Lung (tissue), 12 donors: Measurements from ENCODE around the gene MYLK3. TPM values are rescaled to one million over a fixed set of nuclear protein-coding genes. Genes with fewer than 3 reads are reported as not detected.

Experiments used
- ATAC-seq: fragments of 200-7000 bp; cut with Tn5 transposase; one replicate; pipeline ENCODE4 v1.9.1; 2020; ENCODE audit warnings: moderate number of reproducible peaks; ENCODE audit not compliant: insufficient read depth, low FRiP score
- DNase-seq, 3 donors: peaks; one replicate each; pipeline ENCODE4 v3.0.0-alpha.2; 2013 to 2017
- H3K27ac ChIP-seq, 2 donors: one replicate each; pipeline ENCODE4 v1.5.1; 2013; ENCODE audit warnings: mild to moderate bottlenecking in 2 of 2, moderate library complexity in 2 of 2, control low read depth in 1 of 2, inconsistent platforms in 1 of 2, low read depth in 1 of 2, low read length in 1 of 2
- H3K27me3 ChIP-seq, 3 donors: one replicate each; pipeline ENCODE4 v1.5.1; 2013; ENCODE audit warnings: low read length in 2 of 3; ENCODE audit not compliant: control insufficient read depth in 3 of 3, insufficient read depth in 3 of 3
- H3K36me3 ChIP-seq, 4 donors: one replicate each; pipeline ENCODE4 v1.5.1; 2013; ENCODE audit warnings: low read length in 4 of 4, mild to moderate bottlenecking in 1 of 4, moderate library complexity in 1 of 4; ENCODE audit not compliant: control insufficient read depth in 4 of 4, insufficient read depth in 4 of 4
- H3K4me1 ChIP-seq, 5 donors: one replicate each; pipeline ENCODE4 v1.5.1; 2013; ENCODE audit warnings: low read length in 5 of 5, mild to moderate bottlenecking in 2 of 5, moderate library complexity in 1 of 5; ENCODE audit not compliant: control insufficient read depth in 5 of 5, insufficient read depth in 5 of 5
- H3K4me3 ChIP-seq: one replicate; pipeline ENCODE4 v1.5.1; 2013; ENCODE audit warnings: mild to moderate bottlenecking, control low read depth, moderate library complexity
- H3K9ac ChIP-seq, 2 donors: one replicate each; pipeline ENCODE4 v1.5.1; 2013; ENCODE audit warnings: low read length in 2 of 2, control low read depth in 1 of 2; ENCODE audit not compliant: insufficient read depth in 1 of 2
- H3K9me3 ChIP-seq, 4 donors: one replicate each; pipeline ENCODE4 v1.5.1; 2013; ENCODE audit warnings: low read length in 3 of 4, mild to moderate bottlenecking in 1 of 4, moderate library complexity in 1 of 4; ENCODE audit not compliant: control insufficient read depth in 4 of 4, insufficient read depth in 3 of 4
- WGBS, 2 donors: extraction: QIAGEN DNeasy Blood & Tissue Kit; methylation state at CpG; one replicate each; pipeline ENCODE4 v1.1.7; 2013; 5-methylcytosine and 5-hydroxymethylcytosine counted together
- polyA plus RNA-seq, 2 donors: library from polyadenylated mRNA; stranded (reverse); fragments of 200-250 nt; gene quantifications; one replicate each; pipeline ENCODE4 v1.2.1, GENCODE V29; 2013
- total RNA-seq, 2 donors: library from RNA; depleted of rRNA in 1 of 2; stranded (reverse); fragments of >200 nt in 1 of 2; gene quantifications; one replicate each; pipeline ENCODE4 v1.2.1, GENCODE V29; 2014 to 2021
- TF ChIP-seq, protein P1 (sequence below): IDR thresholded peaks from 2 replicates; pipeline ENCODE4 v1.5.1; 2012; ENCODE audit warnings: mild to moderate bottlenecking; ENCODE audit errors: control extremely low read depth, extremely low read depth
- donor health status: control.
- donor health status: control.
- donor health status: Bipolar disorder and iron deficiency.
- donor health status: healthy.
- donor health status: DM: yes; HTN: yes; CAD: no.

MYLK3 gene
- total and polyA plus RNA-seq, 4 donors = 0.16 to 4.6 (median 1.4) TPM

DNA sequence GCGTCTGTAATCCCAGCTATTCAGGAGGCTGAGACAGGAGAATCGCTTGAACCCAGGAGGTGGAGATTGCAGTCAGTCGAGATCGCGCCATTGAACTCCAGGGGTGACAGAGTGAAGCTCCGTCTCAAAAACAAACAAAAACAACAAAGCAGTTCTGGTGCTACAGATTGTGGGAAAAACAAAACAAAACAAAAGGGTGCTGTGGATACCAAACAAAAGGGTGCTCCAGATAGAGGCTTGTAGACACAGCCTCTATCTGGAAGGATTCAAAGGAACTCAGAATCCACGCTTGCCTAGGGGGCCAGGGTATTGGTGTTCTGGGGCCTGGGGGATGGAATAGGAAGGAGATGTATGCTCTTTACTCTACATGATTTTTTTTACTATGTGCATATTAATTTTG is 2.5 kb downstream of the MYLK3 start:
- ATAC-seq (no peak), DNase-seq (no peak)
- 86 to 89% methylated on average over 7 of the region's 7 CpGs for WGBS, 2 donors
- H3K4me3 ChIP-seq = no peak overlapping the region
- H3K27ac ChIP-seq = peak overlapping the region in 1 of 2 donors; percentile 90
- H3K27me3 ChIP-seq = no peaks in the 10 kb centered on the region
- no peak overlapping the region for H3K9ac ChIP-seq
- no peaks in the 10 kb centered on the region for H3K36me3 ChIP-seq
- H3K9me3 ChIP-seq = no peaks in the 10 kb centered on the region
- H3K4me1 ChIP-seq = peaks cover 0 to 20% (median 0%) of the 10 kb centered on the region in 5 donors
- TF ChIP-seq, protein P1, sequence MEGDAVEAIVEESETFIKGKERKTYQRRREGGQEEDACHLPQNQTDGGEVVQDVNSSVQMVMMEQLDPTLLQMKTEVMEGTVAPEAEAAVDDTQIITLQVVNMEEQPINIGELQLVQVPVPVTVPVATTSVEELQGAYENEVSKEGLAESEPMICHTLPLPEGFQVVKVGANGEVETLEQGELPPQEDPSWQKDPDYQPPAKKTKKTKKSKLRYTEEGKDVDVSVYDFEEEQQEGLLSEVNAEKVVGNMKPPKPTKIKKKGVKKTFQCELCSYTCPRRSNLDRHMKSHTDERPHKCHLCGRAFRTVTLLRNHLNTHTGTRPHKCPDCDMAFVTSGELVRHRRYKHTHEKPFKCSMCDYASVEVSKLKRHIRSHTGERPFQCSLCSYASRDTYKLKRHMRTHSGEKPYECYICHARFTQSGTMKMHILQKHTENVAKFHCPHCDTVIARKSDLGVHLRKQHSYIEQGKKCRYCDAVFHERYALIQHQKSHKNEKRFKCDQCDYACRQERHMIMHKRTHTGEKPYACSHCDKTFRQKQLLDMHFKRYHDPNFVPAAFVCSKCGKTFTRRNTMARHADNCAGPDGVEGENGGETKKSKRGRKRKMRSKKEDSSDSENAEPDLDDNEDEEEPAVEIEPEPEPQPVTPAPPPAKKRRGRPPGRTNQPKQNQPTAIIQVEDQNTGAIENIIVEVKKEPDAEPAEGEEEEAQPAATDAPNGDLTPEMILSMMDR = no peak

DNA sequence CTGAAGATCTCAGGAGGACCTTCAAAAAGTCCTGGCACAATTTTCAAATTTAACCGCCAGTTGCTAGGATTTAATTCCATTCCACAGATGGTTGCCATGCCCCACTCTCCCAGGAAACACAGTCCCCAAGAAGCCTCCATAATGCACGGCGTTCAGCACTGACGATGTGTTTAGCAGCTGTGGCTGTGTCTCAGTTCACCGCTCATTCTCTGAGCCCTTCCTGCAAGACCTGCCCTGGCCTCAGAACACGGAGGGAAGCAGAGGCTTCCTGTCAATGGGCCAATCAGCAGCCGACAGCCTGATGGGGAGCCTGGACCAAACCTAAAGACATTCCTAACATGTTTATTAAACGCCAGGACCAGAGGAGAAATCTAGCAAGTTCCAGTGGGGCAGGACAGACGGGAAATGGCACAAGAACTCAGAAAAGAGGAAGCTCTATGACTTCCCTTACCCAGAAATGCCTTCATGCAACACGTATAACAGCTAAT is 4.9 kb downstream of the MYLK3 start:
- no peak overlapping the region for H3K4me3 ChIP-seq
- no peak overlapping the region for H3K9ac ChIP-seq
- no peaks in the 10 kb centered on the region for H3K36me3 ChIP-seq
- DNase-seq = peak in 2 of 3 donors; percentile 19 to 32
- ATAC-seq = no peak
- peak overlapping the region; percentile 81 to 88 for H3K27ac ChIP-seq
- WGBS, 2 donors = 18 to 27% methylated on average over 10 of the region's 10 CpGs
- H3K27me3 ChIP-seq = no peaks in the 10 kb centered on the region
- H3K9me3 ChIP-seq = no peaks in the 10 kb centered on the region
- TF ChIP-seq, protein P1 = no peak
- peaks cover 0 to 13% (median 0%) of the 10 kb centered on the region in 5 donors for H3K4me1 ChIP-seq

DNA sequence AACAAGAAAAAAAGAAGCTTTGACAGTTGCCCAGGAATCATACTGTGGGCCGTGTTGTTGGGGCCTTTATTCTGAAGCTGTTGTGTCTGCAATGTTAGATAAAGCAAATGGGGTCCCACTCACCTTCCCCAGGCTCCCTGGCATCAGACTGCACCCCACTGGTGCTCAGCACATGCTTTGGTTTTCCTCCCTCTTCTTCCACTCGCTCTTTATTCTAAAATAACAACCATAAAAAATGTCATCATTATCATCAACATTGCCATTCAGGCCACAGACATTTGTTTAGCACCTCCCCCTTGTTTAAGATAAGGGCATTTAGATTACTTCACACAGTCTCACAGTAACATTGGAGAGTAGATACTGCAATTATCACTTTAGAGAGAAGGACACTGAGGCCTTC is 8.2 kb downstream of the MYLK3 start:
- H3K9me3 ChIP-seq = no peaks in the 10 kb centered on the region
- TF ChIP-seq, protein P1 = no peak
- ATAC-seq (no peak), DNase-seq (no peak)
- no peaks in the 10 kb centered on the region for H3K36me3 ChIP-seq
- H3K4me3 ChIP-seq = no peak overlapping the region
- no peaks in the 10 kb centered on the region for H3K4me1 ChIP-seq
- no peak overlapping the region for H3K9ac ChIP-seq
- whole genome bisulfite sequencing, 2 donors = 62 to 67% methylated on average over 2 of the region's 2 CpGs
- peak overlapping the region in 1 of 2 donors; percentile 36 for H3K27ac ChIP-seq
- no peaks in the 10 kb centered on the region for H3K27me3 ChIP-seq

DNA sequence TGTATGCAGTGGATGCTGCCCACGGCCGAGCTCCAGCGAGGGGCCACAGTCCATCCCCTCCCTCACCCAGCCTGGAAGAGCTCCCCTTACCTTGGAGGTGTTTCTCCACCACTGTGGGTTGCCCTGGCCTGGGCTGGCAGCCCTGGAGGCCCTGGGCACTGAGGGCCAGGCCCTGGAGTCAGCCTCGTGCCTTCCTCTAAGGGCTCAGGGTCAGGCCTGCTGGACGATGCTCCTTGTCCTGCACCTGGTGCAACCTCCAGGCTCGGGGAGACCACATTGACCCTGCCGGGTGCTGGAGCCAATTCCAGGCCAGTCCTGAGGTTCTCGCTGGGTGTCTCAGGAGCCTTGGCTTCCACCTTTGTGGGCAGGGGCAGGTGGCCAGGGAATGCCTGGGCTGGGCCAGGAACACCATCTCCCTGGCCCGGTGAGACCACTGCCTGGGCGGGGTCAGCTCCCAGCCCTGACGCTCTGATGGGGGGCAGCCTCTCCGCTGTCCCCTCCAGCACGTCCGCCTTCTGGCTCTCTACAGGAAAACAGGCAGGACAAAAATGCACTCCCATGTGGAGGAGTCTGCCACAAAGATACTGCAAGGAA is 10.4 kb downstream of the MYLK3 start:
- WGBS, 2 donors = 90 to 93% methylated on average over 13 to 14 of the region's 14 CpGs
- Histone ChIP-seq H3K9ac (no peak overlapping the region), H3K4me3 (no peak overlapping the region), H3K27me3 (no peaks in the 10 kb centered on the region), H3K9me3 (no peaks in the 10 kb centered on the region), H3K27ac (peak overlapping the region in 1 of 2 donors; percentile 76), H3K4me1 (no peaks in the 10 kb centered on the region), H3K36me3 (no peaks in the 10 kb centered on the region)
- TF ChIP-seq, protein P1 = no peak
- ATAC-seq = peak; percentile 27
- no peak for DNase-seq
